ENCODE measurements around the gene KCNB1.

Gene KCNB1

GRCh38 chr20:49394264-49394663 lies 88.2 kb downstream of the KCNB1 start:
- no peaks in the 10 kb centered on the region for H3K36me3 ChIP-seq (ENCODE audit: control insufficient read depth, low read length)
- H4K20me1 ChIP-seq (ENCODE audit: control insufficient read depth, insufficient read depth, low read depth, low read length), result no peaks in the 10 kb centered on the region
- H3K27me3 ChIP-seq (ENCODE audit: control insufficient read depth, low read length), result peaks cover 5% of the 10 kb centered on the region; the same call in 1 of the 2 replicates
- no peak overlapping the region for H3K4me3 ChIP-seq (ENCODE audit: low read length)
- H3K79me2 ChIP-seq (ENCODE audit: control insufficient read depth, low read length), result no peaks in the 10 kb centered on the region
- no peaks in the 10 kb centered on the region for H3F3A ChIP-seq (ENCODE audit: control insufficient read depth, insufficient read depth)
- no peaks in the 10 kb centered on the region for H3K9me2 ChIP-seq (replicated peaks; ENCODE audit: control insufficient read depth, low read length)
- H3K4me1 ChIP-seq (ENCODE audit: control insufficient read depth, low read length), result no peaks in the 10 kb centered on the region
- H3K4me2 ChIP-seq (ENCODE audit: low read length), result no peak overlapping the region
- no peak overlapping the region for H3K27ac ChIP-seq (ENCODE audit: low read depth, low read length)
- TF ChIP-seq CTCF (IDR thresholded peaks at IDR 0.05; ENCODE audit: low read depth, low read length, poor library complexity, severe bottlenecking), result no peak
- TF ChIP-seq EZH2phosphoT487 (IDR thresholded peaks at IDR 0.05; ENCODE audit: borderline replicate concordance, low read length), result no peak
- no peaks in the 10 kb centered on the region for H3K9me3 ChIP-seq (ENCODE audit: control insufficient read depth, insufficient read depth, low read length)

GRCh38 chr20:49393803-49394202 lies 88.7 kb downstream of the KCNB1 start:
- no peaks in the 10 kb centered on the region for H3K79me2 ChIP-seq (ENCODE audit: control insufficient read depth, low read length)
- no peaks in the 10 kb centered on the region for H3K36me3 ChIP-seq (ENCODE audit: control insufficient read depth, low read length)
- H3K27ac ChIP-seq (ENCODE audit: low read depth, low read length), result no peak overlapping the region
- H3K27me3 ChIP-seq (ENCODE audit: control insufficient read depth, low read length), result peaks cover 5% of the 10 kb centered on the region; the same call in 1 of the 2 replicates
- H3K9me2 ChIP-seq (replicated peaks; ENCODE audit: control insufficient read depth, low read length), result no peaks in the 10 kb centered on the region
- no peaks in the 10 kb centered on the region for H3F3A ChIP-seq (ENCODE audit: control insufficient read depth, insufficient read depth)
- H3K4me1 ChIP-seq (ENCODE audit: control insufficient read depth, low read length), result no peaks in the 10 kb centered on the region
- no peaks in the 10 kb centered on the region for H4K20me1 ChIP-seq (ENCODE audit: control insufficient read depth, insufficient read depth, low read depth, low read length)
- no peak for TF ChIP-seq EZH2phosphoT487 (IDR thresholded peaks at IDR 0.05; ENCODE audit: borderline replicate concordance, low read length)
- TF ChIP-seq CTCF (IDR thresholded peaks at IDR 0.05; ENCODE audit: low read depth, low read length, poor library complexity, severe bottlenecking), result no peak
- no peak overlapping the region for H3K4me2 ChIP-seq (ENCODE audit: low read length)
- H3K9me3 ChIP-seq (ENCODE audit: control insufficient read depth, insufficient read depth, low read length), result no peaks in the 10 kb centered on the region
- H3K4me3 ChIP-seq (ENCODE audit: low read length), result no peak overlapping the region

- Histone ChIP-seq H4K20me1 (ENCODE audit: control insufficient read depth, insufficient read depth, low read depth, low read length) (no peaks in the 10 kb centered on the region), H3K79me2 (ENCODE audit: control insufficient read depth, low read length) (no peaks in the 10 kb centered on the region), H3K4me2 (ENCODE audit: low read length) (no peak overlapping the region), H3K27ac (ENCODE audit: low read depth, low read length) (no peak overlapping the region), H3K4me3 (ENCODE audit: low read length) (no peak overlapping the region), H3F3A (ENCODE audit: control insufficient read depth, insufficient read depth) (no peaks in the 10 kb centered on the region), H3K36me3 (ENCODE audit: control insufficient read depth, low read length) (no peaks in the 10 kb centered on the region), H3K9me2 (replicated peaks; ENCODE audit: control insufficient read depth, low read length) (no peaks in the 10 kb centered on the region), H3K9me3 (ENCODE audit: control insufficient read depth, insufficient read depth, low read length) (no peaks in the 10 kb centered on the region), H3K4me1 (ENCODE audit: control insufficient read depth, low read length) (no peaks in the 10 kb centered on the region), H3K27me3 (ENCODE audit: control insufficient read depth, low read length) (peaks cover 5% of the 10 kb centered on the region; the same call in 1 of the 2 replicates)
- no peak for TF ChIP-seq CTCF (IDR thresholded peaks at IDR 0.05; ENCODE audit: low read depth, low read length, poor library complexity, severe bottlenecking)
- no peak for TF ChIP-seq EZH2phosphoT487 (IDR thresholded peaks at IDR 0.05; ENCODE audit: borderline replicate concordance, low read length)
Observed at GRCh38 chr20:49392745-49393144, 89.7 kb downstream of the KCNB1 start.

All from DOHH2 (cell line).